Peyer's patch (tissue), 4 donors: ENCODE results near the gene RNF126. TPM values are rescaled to one million over a fixed set of nuclear protein-coding genes. Genes with fewer than 3 reads are reported as not detected.
"Not testable (repeated sequence)": the region's sequence is repeated elsewhere in the genome, so short reads cannot be mapped to it uniquely, and the experiment has no call there.

Source experiments
- DNase-seq, 3 donors: peaks; one replicate each; pipeline ENCODE4 v3.0.0-alpha.2; 2017 to 2019
- H3K27ac ChIP-seq, 4 donors: fragments of 200-600 bp; sonication (generic); one replicate each; pipeline ENCODE4 v1.5.1; 2016 to 2019
- H3K27me3 ChIP-seq, 2 donors: fragments of 200-600 bp; sonication (generic); one replicate each; pipeline ENCODE4 v1.5.1; 2019
- H3K36me3 ChIP-seq, 3 donors: fragments of 200-600 bp; sonication (generic); one replicate each; pipeline ENCODE4 v1.5.1; 2016 to 2019
- H3K4me1 ChIP-seq, 4 donors: fragments of 200-600 bp; sonication (generic); one replicate each; pipeline ENCODE4 v1.5.1; 2016 to 2019
- H3K4me3 ChIP-seq, 4 donors: fragments of 200-600 bp; sonication (generic); 1 replicate in 3 of 4; 2 replicates in 1 of 4; pipeline ENCODE4 v1.5.1; 2016 to 2019; ENCODE audit warnings: mild to moderate bottlenecking in 1 of 4
- H3K9me3 ChIP-seq, 4 donors: fragments of 200-600 bp; sonication (generic); one replicate each; pipeline ENCODE4 v1.5.1; 2016 to 2019; ENCODE audit warnings: mild to moderate bottlenecking in 1 of 4
- CTCF ChIP-seq, 6 experiments: fragments of 450-650 bp in 4 of 6; fragments of 200-600 bp in 2 of 6; sonication (generic) in 1 of 6; IDR thresholded peaks; one replicate each; pipeline ENCODE4 v1.5.1; 2017 to 2019; ENCODE audit warnings: antibody characterized with exemption in 6 of 6, mild to moderate bottlenecking in 3 of 6, moderate library complexity in 1 of 6
- POLR2A ChIP-seq, 2 donors: fragments of 450-650 bp; IDR thresholded peaks; one replicate each; pipeline ENCODE4 v1.5.1; 2017; ENCODE audit warnings: antibody characterized with exemption in 2 of 2, mild to moderate bottlenecking in 2 of 2, moderate library complexity in 2 of 2
- total RNA-seq, 4 donors: library from RNA; depleted of rRNA; stranded (reverse); fragments of >200 nt; gene quantifications; one replicate each; pipeline ENCODE4 v1.1.0, GENCODE V29; 2016

Gene RNF126
- total RNA-seq, 4 donors from 2014 or later = 83.3 to 119 (median 115) TPM

DNA sequence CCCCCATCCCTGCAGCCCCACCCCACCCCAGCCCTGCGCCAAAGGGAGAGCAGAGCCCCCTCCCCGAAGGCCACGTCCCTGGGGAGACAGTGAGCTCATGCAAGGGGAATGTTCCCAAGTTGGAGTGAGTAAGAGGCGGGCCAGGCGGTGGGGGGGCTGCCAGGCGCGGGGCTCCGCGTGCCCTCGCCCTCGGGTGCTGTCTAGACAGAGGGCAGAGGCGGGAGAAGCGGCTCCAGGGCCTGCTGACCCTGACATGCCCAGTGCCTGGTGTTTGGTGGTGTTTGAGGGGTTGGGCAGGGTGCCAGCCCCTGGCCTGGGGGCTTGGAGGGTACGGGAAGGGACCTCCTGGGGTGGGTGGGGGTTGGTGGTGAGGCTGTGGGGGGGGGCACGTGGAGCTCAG is 14.2 kb upstream of the RNF126 start:
- Histone ChIP-seq H3K27ac (peak overlapping the region; percentile 60 to 86 (median 73)), H3K4me3 (peak overlapping the region; percentile 31 to 52 (median 41)), H3K27me3 (peaks cover 0 to 3% of the 10 kb centered on the region in 2 donors), H3K4me1 (peaks cover 3 to 42% (median 13%) of the 10 kb centered on the region in 4 donors), H3K36me3 (no peaks in the 10 kb centered on the region), H3K9me3 (no peaks in the 10 kb centered on the region)
- TF ChIP-seq POLR2A (IDR thresholded peaks at IDR 0.05) = no peak
- TF ChIP-seq CTCF (IDR thresholded peaks at IDR 0.05) = no peak
- peak in 1 of 3 donors; percentile 64 for DNase-seq

GRCh38 chr19:676339-677105 is 13.5 kb upstream of the RNF126 start, which contains the start of gene FSTL3:
Gene FSTL3, plus strand, starts transcription at chr19:676392. Its CDS starts 32 bp downstream, at chr19:676424.
- peak within 1 kb of the TSS; percentile 31 to 52 (median 41) for H3K4me3 ChIP-seq
- TF ChIP-seq POLR2A (IDR thresholded peaks at IDR 0.05) (no peak), CTCF (IDR thresholded peaks at IDR 0.05) (no peak)
- H3K9me3 ChIP-seq = no peaks in the 10 kb centered on the region
- no peak for DNase-seq
- no peaks in the 10 kb centered on the region for H3K36me3 ChIP-seq
- peaks cover 3 to 42% (median 12%) of the 10 kb centered on the region in 4 donors for H3K4me1 ChIP-seq
- peaks cover 0 to 3% of the 10 kb centered on the region in 2 donors for H3K27me3 ChIP-seq
- peak within 1 kb of the TSS; percentile 60 to 86 (median 73) for H3K27ac ChIP-seq

DNA sequence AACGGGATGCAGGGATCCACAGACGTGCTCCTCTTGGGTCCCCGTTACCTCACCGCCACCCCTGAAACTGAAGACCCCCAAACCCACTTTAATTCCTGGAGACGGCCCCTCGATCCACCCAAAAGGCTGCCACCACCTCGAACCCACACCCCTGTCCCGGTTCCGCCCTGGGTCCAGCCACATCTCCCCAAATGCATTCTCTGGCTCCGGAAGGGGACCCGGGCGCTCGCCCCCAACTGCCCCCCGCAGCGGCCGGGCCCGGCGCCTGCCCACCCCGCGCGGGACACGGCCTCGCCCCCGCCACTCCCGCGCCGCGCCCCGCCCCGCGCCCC is 13.0 kb upstream of the RNF126 start:
- Histone ChIP-seq H3K27ac (peak overlapping the region in 3 of 4 donors; percentile 38 to 86 (median 79)), H3K4me3 (peak overlapping the region in 2 of 4 donors; percentile 50 to 52), H3K4me1 (peaks cover 3 to 42% (median 10%) of the 10 kb centered on the region in 4 donors), H3K36me3 (no peaks in the 10 kb centered on the region), H3K27me3 (peaks cover 0 to 3% of the 10 kb centered on the region in 2 donors), H3K9me3 (no peaks in the 10 kb centered on the region)
- no peak for DNase-seq
- TF ChIP-seq CTCF (IDR thresholded peaks at IDR 0.05) (no peak), POLR2A (IDR thresholded peaks at IDR 0.05) (no peak)

DNA sequence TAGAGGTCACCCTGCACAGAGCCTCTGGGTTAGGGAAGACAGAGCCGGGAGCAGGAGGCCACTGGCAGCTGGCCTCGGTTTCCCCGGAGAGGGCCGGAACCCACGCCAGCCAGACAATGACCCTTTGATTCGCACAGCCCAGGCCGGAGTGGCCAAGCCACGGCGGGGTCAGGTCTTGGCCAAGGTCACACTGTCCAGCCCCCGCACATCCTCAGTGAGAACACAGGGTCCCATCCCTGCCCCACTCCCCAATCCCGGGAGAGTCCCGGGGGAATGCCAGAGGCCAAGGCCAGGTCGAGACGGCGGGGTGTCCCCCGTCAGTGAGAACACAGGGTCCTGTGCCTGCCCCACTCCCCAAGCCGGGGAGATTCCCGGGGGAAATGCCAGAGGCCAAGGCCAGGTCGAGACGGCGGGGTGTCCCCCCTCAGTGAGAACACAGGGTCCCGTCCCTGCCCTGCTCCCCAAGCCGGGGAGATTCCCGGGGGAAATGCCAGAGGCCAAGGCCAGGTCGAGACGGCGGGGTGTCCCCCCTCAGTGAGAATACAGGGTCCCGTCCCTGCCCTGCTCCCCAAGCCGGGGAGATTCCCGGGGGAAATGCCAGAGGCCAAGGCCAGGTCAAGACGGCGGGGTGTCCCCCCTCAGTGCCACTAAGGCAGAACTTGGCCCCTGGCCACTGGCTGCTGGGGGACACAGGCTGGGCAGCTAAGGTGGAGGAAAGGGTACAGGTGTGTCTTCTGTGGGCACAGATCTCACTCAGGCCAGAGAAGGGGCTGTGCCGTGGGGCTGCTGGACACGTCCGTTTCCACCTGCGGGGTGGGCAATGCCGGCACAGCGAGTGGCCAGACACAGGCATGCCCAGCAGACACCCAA is 11.5 kb upstream of the RNF126 start:
- H3K4me1 ChIP-seq = peaks cover 1 to 40% (median 5%) of the 10 kb centered on the region in 4 donors
- H3K9me3 ChIP-seq = no peaks in the 10 kb centered on the region
- peak overlapping the region in 1 of 4 donors; percentile 56 for H3K27ac ChIP-seq
- TF ChIP-seq POLR2A (IDR thresholded peaks at IDR 0.05) (no peak), CTCF (IDR thresholded peaks at IDR 0.05) (no peak)
- H3K27me3 ChIP-seq = peaks cover 0 to 3% of the 10 kb centered on the region in 2 donors
- no peaks in the 10 kb centered on the region for H3K36me3 ChIP-seq
- no peak overlapping the region for H3K4me3 ChIP-seq
- DNase-seq = peak in 1 of 3 donors; percentile 37

- H3K4me3 ChIP-seq = no peak overlapping the region
- DNase-seq = no peak
- no peak overlapping the region for H3K27ac ChIP-seq
- peaks cover 0 to 3% (median 0%) of the 10 kb centered on the region in 4 donors for H3K9me3 ChIP-seq
- H3K27me3 ChIP-seq = no peaks in the 10 kb centered on the region
- H3K4me1 ChIP-seq = peaks cover 0 to 5% (median 1%) of the 10 kb centered on the region in 4 donors
- TF ChIP-seq CTCF (IDR thresholded peaks at IDR 0.05) (no peak), POLR2A (IDR thresholded peaks at IDR 0.05) (no peak)
- no peaks in the 10 kb centered on the region for H3K36me3 ChIP-seq
These were observed 7.6 kb upstream of the RNF126 start for GRCh38 chr19:670609-671075.

- not testable (repeated sequence) for H3K27ac ChIP-seq, H3K9me3 ChIP-seq, H3K36me3 ChIP-seq, H3K4me3 ChIP-seq, DNase-seq, H3K27me3 ChIP-seq
- H3K4me1 ChIP-seq = peaks cover 0 to 11% (median 3%) of the 10 kb centered on the region in 4 donors
These were observed 5.8 kb upstream of the RNF126 start for GRCh38 chr19:668675-669434.

DNA sequence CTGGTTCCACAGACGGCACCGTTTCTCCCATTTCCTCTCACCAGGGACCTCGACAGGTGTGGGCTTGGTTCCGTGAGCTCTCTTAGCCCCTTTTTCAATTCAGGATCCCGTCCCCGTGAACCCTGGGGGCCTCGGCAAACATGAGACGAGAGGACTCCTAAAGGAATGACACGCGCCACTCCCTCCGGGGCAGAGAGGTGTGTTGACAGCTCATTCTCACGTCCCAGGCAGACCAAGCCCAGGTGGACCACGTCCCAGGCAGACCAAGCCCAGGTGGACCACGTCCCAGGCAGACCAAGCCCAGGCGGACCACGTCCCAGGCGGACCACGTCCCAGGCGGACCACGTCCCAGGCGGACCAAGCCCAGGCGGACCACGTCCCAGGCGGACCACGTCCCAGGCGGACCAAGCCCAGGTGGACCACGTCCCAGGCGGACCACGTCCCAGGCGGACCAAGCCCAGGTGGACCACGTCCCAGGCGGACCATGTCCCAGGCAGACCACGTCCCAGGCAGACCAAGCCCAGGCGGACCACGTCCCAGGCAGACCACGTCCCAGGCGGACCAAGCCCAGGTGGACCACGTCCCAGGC is 4.1 kb upstream of the RNF126 start:
- peaks cover 4 to 17% (median 9%) of the 10 kb centered on the region in 4 donors for H3K4me1 ChIP-seq
- not testable (repeated sequence) for H3K36me3 ChIP-seq, H3K9me3 ChIP-seq, H3K27ac ChIP-seq, DNase-seq, H3K27me3 ChIP-seq, H3K4me3 ChIP-seq
